AG10803 (cell line): ENCODE measurements around the gene HEATR5A.
"Not testable (repeated sequence)": the region's sequence is repeated elsewhere in the genome, so short reads cannot be mapped to it uniquely, and the experiment has no call there.

Source experiments
- DNase-seq: peaks from one replicate; pipeline ENCODE4 v3.0.0; 2010; ENCODE audit warnings: low read depth
- H3K4me3 ChIP-seq: 2 replicates; pipeline ENCODE4 v1.5.1; 2011; ENCODE audit warnings: mild to moderate bottlenecking, low read length, control low read depth
- TF ChIP-seq, protein P1 (sequence below): conservative IDR thresholded peaks from 2 replicates; pipeline ENCODE4 v1.5.1; 2011; ENCODE audit warnings: mild to moderate bottlenecking, low read length, control low read depth, inconsistent platforms

HEATR5A gene

DNA sequence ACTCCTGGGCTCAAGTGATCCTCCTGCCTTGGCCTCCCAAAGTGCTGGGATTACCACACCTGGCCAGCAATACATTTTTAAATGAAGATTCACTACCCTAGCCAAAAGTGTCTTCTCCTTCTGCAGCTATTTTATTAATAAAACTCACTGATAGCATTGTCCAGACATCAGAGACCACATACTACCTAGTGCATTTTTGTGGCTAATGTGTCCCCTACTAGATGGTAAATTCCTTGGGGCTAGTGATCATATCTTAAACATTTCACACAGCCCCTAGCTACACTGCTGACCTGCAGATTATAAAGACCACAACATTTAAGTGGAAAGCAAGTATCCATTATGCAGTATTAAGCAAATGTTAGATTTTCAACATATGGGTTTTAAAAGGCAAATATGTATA lies 19.9 kb upstream of the HEATR5A start:
- DNase-seq: no peak
- TF ChIP-seq, protein P1, sequence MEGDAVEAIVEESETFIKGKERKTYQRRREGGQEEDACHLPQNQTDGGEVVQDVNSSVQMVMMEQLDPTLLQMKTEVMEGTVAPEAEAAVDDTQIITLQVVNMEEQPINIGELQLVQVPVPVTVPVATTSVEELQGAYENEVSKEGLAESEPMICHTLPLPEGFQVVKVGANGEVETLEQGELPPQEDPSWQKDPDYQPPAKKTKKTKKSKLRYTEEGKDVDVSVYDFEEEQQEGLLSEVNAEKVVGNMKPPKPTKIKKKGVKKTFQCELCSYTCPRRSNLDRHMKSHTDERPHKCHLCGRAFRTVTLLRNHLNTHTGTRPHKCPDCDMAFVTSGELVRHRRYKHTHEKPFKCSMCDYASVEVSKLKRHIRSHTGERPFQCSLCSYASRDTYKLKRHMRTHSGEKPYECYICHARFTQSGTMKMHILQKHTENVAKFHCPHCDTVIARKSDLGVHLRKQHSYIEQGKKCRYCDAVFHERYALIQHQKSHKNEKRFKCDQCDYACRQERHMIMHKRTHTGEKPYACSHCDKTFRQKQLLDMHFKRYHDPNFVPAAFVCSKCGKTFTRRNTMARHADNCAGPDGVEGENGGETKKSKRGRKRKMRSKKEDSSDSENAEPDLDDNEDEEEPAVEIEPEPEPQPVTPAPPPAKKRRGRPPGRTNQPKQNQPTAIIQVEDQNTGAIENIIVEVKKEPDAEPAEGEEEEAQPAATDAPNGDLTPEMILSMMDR: no peak
- H3K4me3 ChIP-seq: no peak overlapping the region

DNA sequence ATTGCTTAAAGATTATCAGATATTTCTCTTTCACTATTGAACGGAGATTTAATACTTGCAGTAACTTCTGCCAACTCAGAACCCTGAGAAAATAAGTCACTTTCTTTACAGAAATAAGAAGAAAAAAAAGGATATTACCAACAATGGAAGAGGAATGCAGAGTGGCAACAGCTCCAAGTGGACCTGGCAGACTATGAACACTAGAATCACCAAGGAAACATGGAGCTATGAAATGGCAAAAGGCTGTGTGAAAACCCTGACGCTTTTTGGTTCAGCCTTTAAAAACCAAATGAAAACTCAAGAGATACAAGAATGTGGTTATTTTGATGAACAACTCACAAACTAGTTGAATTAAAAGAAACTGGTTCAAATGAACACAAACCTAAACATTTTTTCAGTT lies 19.2 kb upstream of the HEATR5A start:
- no peak overlapping the region for H3K4me3 ChIP-seq
- TF ChIP-seq, protein P1: no peak
- DNase-seq: peak; percentile 63

DNA sequence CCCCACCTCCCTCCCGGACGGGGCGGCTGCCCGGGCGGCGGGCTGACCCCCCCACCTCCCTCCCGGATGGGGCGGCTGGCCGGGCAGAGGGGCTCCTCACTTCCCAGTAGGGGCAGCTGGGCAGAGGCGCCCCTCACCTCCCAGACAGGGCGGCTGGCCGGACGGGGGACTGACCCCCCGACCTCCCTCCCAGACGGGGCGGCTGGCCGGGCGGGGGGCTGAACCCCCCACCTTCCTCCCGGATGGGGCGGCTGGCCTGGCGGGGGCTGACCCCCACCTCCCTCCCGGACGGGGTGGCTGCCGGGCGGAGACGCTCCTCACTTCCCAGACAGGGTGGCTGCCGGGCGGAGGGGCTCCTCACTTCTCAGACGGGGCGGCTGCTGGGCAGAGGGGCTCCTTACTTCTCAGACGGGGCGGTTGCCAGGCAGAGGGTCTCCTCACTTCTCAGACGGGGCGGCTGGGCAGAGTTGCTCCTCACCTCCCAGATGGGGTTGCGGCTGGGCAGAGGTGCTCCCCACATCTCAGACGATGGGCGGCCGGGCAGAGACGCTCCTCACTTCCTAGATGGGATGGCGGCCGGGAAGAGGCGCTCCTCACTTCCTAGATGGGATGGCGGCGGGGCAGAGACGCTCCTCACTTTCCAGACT lies 16.8 kb upstream of the HEATR5A start:
- not testable (repeated sequence) for H3K4me3 ChIP-seq, DNase-seq

DNA sequence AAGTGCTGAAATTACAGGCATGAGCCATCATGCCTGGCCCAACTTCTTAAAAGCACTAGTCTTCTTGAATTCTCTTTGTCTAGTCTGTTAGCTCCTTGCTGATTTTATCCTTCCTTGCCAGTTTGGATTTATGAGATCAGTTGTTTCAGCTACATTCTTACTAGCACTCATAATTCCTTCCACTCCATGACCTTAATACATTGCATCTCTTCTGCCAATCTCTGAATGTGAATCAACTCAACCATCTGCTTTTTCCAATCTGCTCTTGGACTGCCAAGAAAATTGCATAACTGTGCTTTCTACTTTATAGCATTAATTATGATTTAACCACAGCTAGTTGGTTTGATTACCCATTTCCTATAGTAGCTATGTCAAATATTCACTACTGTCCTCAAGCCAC lies 14.9 kb upstream of the HEATR5A start:
- peak; percentile 95 for DNase-seq
- TF ChIP-seq, protein P1: no peak
- no peak overlapping the region for H3K4me3 ChIP-seq

DNA sequence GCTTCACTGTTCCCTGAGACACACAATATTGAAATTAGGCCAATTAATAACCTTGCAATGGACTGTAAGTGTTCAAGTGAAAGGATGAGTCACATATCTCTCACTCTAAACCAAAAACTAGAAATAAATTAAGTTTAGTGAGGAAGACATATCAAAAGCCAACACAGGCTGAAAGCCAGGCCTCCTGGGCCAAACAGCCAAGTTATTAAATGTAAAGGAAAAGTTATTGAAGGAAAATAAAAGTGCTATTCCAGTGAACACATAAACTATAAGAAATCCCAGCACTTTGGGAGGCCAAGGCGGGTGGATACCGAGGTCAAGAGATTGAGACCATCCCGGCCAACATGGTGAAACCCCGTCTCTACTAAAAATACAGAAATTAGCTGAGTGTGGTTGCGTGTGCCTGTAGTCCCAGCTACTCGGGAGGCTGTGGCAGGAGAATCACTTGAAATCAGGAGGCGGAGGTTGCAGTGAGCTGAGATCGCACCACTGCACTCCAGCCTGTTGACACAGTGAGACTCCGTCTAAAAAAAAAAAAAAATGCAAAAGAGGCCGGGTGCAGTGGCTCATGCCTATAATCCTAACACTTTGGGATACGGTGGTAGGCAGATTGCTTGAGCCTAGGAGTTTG lies 10.4 kb upstream of the HEATR5A start:
- H3K4me3 ChIP-seq: no peak overlapping the region
- no peak for DNase-seq
- TF ChIP-seq, protein P1: no peak

DNA sequence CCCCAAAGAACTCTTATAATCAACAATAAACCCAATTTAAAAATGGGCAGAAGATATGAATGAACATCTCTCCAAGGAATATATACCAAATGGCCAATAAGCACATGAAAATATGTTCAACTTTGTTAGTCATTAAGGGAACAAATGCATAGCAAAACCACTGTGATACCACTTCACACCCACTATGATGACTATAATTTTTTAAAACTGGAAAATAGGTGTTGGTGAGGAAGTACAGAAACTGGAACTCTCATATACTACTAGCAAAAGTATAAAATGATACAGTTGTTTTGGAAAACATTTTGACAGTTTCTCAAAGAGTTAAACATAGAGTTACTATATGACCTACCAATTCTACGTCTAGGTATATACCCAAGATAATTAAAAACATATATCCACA lies 9.4 kb upstream of the HEATR5A start:
- no peak for DNase-seq
- H3K4me3 ChIP-seq: no peak overlapping the region
- TF ChIP-seq, protein P1: no peak

DNA sequence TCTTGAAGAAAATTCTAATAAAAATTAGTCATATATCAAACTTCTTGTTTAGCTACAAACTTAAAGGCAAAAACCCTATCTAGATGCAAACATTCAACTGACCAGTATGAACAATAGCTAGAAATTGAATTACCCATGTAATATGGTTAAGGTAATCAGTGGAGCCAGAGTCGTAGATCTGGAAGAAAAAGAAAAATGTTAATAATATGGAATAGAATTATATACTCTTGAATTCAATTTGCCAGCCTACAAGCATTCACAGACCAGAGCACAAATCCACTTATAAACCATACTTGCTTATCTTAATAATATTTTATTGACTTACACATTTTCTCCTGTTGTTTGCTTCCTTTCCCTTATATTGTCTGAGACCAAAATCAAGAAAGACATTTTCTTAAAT lies 7.7 kb upstream of the HEATR5A start:
- TF ChIP-seq, protein P1: no peak
- no peak overlapping the region for H3K4me3 ChIP-seq
- DNase-seq: no peak
